ENCODE results near the gene DCBLD2.

Gene DCBLD2

GRCh38 chr3:98829246-98829832 lies 72.2 kb downstream of the DCBLD2 start:
- no peak for DNase-seq (ENCODE audit: low spot score)

DNA sequence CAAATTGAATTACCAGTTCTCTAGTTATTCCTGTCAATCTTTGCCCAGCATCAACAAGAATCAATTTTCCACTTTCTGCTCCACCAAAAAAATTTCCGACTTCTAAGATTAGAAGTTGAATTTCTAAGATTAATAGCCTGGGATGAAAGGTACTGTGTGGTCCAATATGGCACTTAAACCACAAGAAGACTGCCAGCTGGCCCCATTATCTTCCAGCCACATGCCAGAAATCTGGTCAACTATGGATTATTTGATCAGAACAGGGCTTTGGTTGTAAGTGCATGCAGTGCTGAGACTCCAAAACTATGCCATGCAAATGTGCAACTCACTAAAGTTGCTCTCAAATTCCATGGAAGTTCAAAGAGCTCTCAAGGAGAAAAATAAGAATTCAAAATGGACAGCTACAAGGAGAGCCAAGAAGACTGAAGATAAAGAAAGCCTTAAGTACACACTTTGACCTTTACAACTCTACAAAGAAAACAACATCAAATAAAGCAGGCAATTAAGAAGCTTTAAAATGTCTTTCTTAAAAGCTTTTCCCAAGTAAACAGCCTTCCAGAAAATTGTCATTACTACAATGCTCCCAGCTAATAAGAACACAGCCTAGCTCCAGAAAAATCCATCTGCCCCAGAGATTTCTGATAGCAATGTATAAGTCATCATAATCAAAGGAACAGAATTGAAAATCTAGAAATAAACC lies 74.1 kb downstream of the DCBLD2 start:
- no peak for DNase-seq (ENCODE audit: low spot score)

- no peak for DNase-seq (ENCODE audit: low spot score)
Measured at GRCh38 chr3:98826126-98826525, 75.4 kb downstream of the DCBLD2 start.

DNA sequence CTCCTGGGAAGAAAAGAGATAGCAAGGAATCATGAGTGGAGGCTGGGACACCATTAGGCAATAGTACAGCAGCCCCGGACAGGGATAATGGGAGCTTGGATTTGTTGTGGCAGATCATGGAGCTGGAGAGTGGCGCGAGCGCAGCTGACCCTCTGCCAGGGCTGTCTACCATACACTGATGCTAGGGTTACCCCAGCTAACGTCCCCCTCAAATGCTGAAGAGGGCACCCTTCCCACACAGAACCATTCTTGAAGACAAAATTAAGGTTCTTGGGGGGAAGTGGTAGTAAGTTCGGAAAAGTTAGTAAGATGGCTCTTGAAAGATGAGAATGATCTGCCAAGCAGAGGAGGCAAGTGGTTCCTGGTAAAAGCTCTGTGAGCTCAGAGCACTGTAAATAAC lies 77.2 kb downstream of the DCBLD2 start:
- no peak for DNase-seq (ENCODE audit: low spot score)

- no peak for DNase-seq (ENCODE audit: low spot score)
Measured at GRCh38 chr3:98823791-98824190, 77.7 kb downstream of the DCBLD2 start.

- DNase-seq (ENCODE audit: low spot score) = no peak
Measured at GRCh38 chr3:98821063-98821462, 80.4 kb downstream of the DCBLD2 start.

- DNase-seq (ENCODE audit: low spot score) = peak; percentile 16
Measured at GRCh38 chr3:98817547-98818041, 83.9 kb downstream of the DCBLD2 start.

DNA sequence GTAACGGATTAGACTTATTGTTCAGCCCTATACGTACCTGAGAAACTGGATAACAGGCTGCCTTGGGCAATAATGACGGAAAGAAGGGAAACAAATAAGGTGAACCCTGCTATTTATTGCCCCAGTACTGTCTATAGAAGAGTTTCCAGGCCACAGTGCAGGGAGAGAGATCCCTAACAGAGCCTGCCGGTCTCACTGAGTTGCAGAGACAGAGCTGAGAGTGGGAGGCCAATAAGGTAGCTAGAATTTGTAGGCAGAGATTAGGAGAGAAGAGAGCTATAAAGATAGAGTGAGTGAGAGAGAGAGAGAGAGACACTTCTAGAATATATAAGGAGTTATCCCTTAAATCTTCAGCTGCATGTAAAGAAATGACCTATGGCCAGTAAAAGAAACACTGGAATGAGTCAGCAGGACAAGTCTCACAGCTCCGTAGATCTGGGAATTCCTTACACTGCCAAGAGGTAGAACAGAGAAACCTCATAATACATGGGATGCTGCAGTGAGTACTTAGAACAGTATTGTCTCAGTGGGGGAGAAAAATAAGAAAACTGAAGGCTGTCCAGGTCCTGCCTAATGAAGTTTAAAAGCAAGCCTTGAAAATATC lies 86.6 kb downstream of the DCBLD2 start:
- DNase-seq (ENCODE audit: low spot score) = no peak

DNA sequence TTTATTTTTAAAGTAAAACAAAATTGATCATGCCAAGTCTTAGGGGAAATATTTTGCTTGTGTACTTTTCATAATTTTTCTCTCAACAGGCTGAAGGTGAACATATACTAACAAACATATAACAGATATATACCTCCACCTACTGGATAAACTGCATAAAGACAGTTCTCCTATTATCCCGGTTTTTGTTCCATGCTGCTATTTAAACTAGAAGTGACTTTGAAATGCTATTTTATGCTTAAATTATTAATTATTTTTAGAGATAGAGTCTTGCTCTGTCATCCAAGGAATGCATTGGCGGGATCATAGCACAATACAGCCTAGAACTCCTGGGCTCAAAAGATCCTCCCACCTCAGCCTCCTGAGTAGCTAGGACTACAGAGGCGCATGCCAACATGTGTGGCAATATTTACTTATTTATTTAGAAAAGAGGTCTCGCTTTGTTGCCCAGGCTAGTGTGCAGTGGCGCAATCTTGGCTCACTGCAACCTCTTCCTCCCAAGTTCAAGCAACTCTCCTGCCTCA lies 88.6 kb downstream of the DCBLD2 start:
- DNase-seq (ENCODE audit: low spot score) = no peak

DNA sequence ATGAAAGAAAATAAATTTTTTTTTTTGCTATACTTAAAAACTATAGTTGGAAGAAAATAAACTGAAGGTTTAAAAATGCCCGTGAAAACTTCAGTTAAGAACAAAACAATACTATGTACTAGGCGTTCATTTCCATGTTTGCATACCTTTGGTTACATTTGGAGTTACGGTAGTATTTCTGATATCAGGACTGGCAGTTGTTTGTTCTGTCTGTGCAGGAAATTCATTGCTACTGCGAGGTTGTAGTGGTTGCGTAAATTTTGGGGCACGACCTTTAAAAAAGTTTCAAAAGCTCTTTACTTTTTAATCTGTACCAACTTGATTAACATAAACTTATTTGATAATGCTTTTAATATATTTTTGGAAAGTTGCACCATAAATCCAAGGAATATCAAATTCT lies 90.4 kb downstream of the DCBLD2 start:
- no peak for DNase-seq (ENCODE audit: low spot score)

GRCh38 chr3:98809557-98809956 lies 91.9 kb downstream of the DCBLD2 start:
- no peak for DNase-seq (ENCODE audit: low spot score)

- DNase-seq (ENCODE audit: low spot score) = no peak
Measured at GRCh38 chr3:98808071-98808470, 93.4 kb downstream of the DCBLD2 start.

DNA sequence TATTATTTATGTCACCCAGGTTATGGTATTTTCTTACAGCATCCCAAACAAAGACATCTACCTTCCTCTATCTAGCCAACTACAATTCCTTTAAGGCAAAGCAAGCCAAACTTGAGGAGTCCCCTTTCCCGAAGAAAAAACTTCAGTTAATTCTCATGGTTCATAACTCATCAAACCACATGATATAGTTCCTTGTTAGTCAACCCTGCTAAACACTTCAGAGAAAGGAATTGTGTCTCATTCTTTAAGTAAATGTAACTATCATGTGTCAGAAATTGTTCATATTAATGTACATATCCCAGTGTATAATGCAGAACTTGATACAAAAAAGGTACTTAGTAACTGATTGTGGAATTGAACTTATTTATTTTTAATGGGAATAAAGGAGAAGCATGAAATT lies 93.9 kb downstream of the DCBLD2 start:
- DNase-seq (ENCODE audit: low spot score) = no peak

DNA sequence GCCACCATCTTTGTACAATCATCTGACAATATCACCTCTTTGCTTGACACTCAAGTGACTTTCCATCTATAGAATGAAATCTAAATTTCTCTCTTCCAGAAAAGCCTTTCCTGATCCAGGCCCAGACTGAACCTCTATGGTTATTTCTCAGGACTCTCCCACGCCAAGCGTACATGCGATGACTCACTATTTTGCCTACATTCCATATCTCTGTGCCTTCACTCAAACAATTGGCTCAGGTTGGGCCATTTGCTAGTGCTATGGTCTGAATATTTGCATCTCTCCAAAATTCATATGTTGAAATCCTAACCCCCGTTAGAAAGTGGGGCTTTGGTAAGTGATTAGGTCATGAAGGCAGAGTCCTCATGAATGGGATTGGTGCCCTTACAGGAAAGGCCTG lies 94.5 kb downstream of the DCBLD2 start:
- DNase-seq (ENCODE audit: low spot score) = no peak

DNA sequence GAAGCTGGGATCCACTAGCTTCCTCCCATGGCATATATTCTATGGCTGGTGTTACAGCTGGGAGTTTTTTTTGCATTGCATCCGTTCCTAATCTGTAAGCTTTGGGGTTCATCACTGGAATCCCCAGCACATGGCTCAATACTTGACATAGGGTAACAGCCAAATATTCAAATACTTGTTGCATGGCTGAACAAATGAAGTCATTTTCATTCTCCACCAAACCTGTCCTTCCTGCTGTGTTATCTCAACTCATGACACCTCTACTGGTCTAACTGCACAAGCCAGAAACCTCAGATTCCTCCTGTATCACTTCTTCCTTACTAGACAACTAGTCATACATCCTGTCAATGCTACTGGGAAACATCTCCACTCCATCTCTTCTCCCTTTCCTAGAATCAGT lies 95.0 kb downstream of the DCBLD2 start:
- DNase-seq (ENCODE audit: low spot score) = no peak

GRCh38 chr3:98805571-98805970 lies 95.9 kb downstream of the DCBLD2 start:
- no peak for DNase-seq (ENCODE audit: low spot score)

DNA sequence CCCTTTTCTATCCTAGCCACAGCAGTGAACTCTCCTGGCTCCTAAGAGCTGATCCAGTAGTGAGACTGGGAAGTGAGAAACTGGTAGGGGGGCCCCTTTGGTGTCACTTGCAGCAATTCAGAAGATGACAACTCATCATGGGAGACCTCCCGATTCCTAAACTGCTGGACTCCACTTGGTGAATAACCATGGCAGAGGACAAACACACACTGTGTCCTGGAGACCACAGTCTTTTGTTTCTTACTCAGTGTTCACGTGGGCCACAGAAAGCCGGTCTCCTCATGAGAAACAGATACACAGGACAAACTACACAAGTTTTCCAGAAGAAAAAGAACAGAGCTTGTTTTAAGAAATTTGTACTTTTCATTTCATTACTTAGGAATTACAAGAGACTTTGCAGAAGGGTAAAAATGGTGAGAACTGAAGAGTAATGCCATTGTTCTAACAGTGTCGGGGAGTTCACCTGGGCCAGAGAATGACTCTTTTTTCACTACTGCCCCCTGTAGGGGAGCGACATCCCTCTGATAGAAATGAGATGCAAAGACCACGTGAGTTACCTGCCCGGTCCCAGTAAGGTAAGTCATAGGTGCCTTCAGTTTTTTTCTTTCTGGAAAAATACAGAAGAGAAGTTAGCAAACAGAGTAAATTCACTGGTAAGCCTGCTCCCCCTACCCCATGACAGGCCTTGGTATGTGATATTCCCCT lies 100.3 kb downstream of the DCBLD2 start:
- no peak for DNase-seq (ENCODE audit: low spot score)

GRCh38 chr3:98800401-98800800 lies 101.1 kb downstream of the DCBLD2 start:
- no peak for DNase-seq (ENCODE audit: low spot score)

GRCh38 chr3:98799479-98799878 lies 102.0 kb downstream of the DCBLD2 start:
- no peak for DNase-seq (ENCODE audit: low spot score)

GRCh38 chr3:98798820-98799219 lies 102.7 kb downstream of the DCBLD2 start:
- no peak for DNase-seq (ENCODE audit: low spot score)

DNA sequence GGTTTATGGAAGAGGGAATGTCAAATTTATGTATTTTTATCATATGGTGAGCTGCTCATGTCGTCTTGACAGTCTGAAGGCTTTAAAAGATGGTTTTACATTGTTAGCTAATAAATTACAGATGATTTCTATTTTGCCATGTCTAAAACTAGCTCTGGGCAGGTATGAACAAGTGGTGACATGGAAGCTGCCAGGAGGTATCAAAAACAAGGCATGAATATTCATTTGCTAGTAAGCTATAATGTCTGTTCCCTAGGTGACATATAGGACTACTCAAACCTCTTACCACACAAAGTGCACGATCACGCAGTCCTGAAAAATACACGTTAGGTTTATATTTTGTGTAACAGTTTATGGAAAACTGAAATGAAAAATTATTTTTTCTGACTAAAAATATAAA lies 103.6 kb downstream of the DCBLD2 start:
- DNase-seq (ENCODE audit: low spot score) = no peak

DNA sequence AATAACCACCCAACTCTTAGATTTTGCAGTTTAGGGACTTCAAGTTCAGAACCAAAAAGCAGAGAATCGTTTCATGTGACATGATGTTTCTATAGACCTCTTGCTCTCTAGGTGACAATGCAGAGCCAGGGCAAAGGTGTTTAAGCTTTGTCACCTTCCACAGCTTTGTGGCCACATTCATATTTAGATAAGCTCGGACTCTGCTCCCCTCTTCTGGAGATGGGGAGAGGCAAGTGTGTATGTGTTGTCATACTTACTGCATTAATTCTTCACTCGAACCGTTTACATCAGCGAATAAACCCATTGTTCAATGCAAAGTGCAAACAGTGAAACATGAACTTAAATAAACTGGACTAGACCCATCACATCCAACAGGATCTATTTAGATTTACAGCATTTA lies 105.2 kb downstream of the DCBLD2 start:
- no peak for DNase-seq (ENCODE audit: low spot score)

- DNase-seq (ENCODE audit: low spot score) = no peak
Measured at GRCh38 chr3:98793971-98794370, 107.5 kb downstream of the DCBLD2 start.

All from CD4-positive, alpha-beta T cell treated with Interleukin-15 for 4 hours (primary cell).